GM19438 (cell line): ENCODE results near the gene CLBA1.
A peak's percentile ranks its signal among the peaks of the same experiment; 100 is the strongest.

Experiments
- ATAC-seq: cut with Tn5 transposase; IDR thresholded peaks from one replicate; pipeline ENCODE4 v1.9.1; 2021; ENCODE audit warnings: low read depth; ENCODE audit not compliant: unreplicated experiment

CLBA1 gene

GRCh38 chr14:104996483-104996882 lies 10.9 kb downstream of the CLBA1 start:
- ATAC-seq = no peak

- no peak for ATAC-seq
Measured at GRCh38 chr14:104998801-104999200, 13.2 kb downstream of the CLBA1 start.

- no peak for ATAC-seq
Measured at GRCh38 chr14:104999361-104999760, 13.8 kb downstream of the CLBA1 start.

GRCh38 chr14:105005329-105005928 lies 19.8 kb downstream of the CLBA1 start:
- no peak for ATAC-seq

GRCh38 chr14:105005929-105006830 lies 20.6 kb downstream of the CLBA1 start:
- no peak for ATAC-seq

- no peak for ATAC-seq
Measured at GRCh38 chr14:105006831-105007592, 21.4 kb downstream of the CLBA1 start.

- no peak for ATAC-seq
Measured at GRCh38 chr14:105007593-105008264, 22.1 kb downstream of the CLBA1 start.

- ATAC-seq = no peak
Measured at GRCh38 chr14:105010106-105010505, 24.5 kb downstream of the CLBA1 start.

GRCh38 chr14:105010891-105011291 lies 25.3 kb downstream of the CLBA1 start:
- ATAC-seq = no peak

GRCh38 chr14:105011312-105011990 lies 25.9 kb downstream of the CLBA1 start:
- ATAC-seq = no peak

- no peak for ATAC-seq
Measured at GRCh38 chr14:105012171-105012985, 26.8 kb downstream of the CLBA1 start.

GRCh38 chr14:105013150-105013785 lies 27.7 kb downstream of the CLBA1 start:
- ATAC-seq = no peak

- no peak for ATAC-seq
Measured at GRCh38 chr14:105014032-105014431, 28.4 kb downstream of the CLBA1 start.

- ATAC-seq = no peak
Measured at GRCh38 chr14:105014631-105015030, 29.0 kb downstream of the CLBA1 start.

GRCh38 chr14:105015242-105015641 lies 29.7 kb downstream of the CLBA1 start:
- no peak for ATAC-seq

GRCh38 chr14:105015905-105016304 lies 30.3 kb downstream of the CLBA1 start:
- ATAC-seq = no peak

GRCh38 chr14:105018414-105018813 lies 32.8 kb downstream of the CLBA1 start:
- no peak for ATAC-seq

GRCh38 chr14:105019861-105020814 lies 34.5 kb downstream of the CLBA1 start:
- peak; percentile 19 for ATAC-seq
